ENCODE data around the gene MIER2. TPM values are rescaled to one million over a fixed set of nuclear protein-coding genes. Genes with fewer than 3 reads are reported as not detected.

MIER2 gene
- polyA plus RNA-seq, result 0.18 and 3.4 TPM in 2 replicates

GRCh38 chr19:344625-345319 is at the start of gene MIER2:
MIER2 (minus strand) TSS chr19:344796; CDS start chr19:344782, 14 bp downstream.

DNA sequence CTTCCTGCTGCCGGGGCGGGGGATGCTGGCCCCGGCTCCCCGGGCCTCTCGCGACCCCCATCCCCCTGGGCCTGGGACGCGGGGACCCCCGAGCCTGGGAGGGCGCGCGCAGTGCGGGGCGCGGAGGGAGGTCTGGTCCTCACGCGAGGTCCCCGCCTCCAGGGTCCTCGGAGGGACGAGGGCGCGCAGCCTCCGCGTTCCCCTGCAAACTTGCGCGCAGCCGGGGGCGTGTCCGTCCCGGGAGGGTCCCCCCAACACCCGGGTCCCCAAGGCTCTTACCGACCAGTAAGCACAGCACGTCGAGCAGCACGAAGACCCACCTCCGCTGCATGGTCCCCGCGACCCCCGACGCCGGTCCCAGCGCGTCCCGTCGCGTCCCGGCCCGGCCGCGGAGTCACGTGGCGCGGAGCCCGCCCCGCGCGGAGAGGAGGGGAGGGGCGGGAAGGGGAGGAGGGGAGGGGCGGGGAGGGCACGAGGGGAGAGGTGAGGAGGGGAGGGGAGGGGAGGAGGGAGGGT is 53.5 kb downstream of the MIER2 start, which contains the start of gene PLPP2:
TSS of gene PLPP2 (minus strand) at position 398 of the 516 bp plus-strand sequence. CDS start at position 331, 67 bp downstream.

Other genes starting within 250 kb of the MIER2 start
- not detected in 2 replicates for gene OR4F17, start 237.7 kb downstream of the MIER2 start, polyA plus RNA-seq
- not detected in 2 replicates for gene PLPP2, start 53.4 kb downstream of the MIER2 start, polyA plus RNA-seq
- gene C2CD4C, start 64.4 kb upstream of the MIER2 start, polyA plus RNA-seq, result 0.08 TPM in 1 of 2 replicates, not detected in the other
- gene SHC2, start 116.2 kb upstream of the MIER2 start, polyA plus RNA-seq, result 1.2 TPM in 1 of 2 replicates, not detected in the other
- gene MADCAM1, start 151.7 kb upstream of the MIER2 start, polyA plus RNA-seq, result not detected in 2 replicates
- not detected in 2 replicates for gene TPGS1, start 162.7 kb upstream of the MIER2 start, polyA plus RNA-seq
- 0.77 and 2.1 TPM in 2 replicates for gene CDC34, start 187.0 kb upstream of the MIER2 start, polyA plus RNA-seq
- not detected in 2 replicates for gene GZMM, start 199.3 kb upstream of the MIER2 start, polyA plus RNA-seq
- 83.4 and 114 TPM in 2 replicates for gene BSG, start 227.8 kb upstream of the MIER2 start, polyA plus RNA-seq
- gene HCN2, start 245.1 kb upstream of the MIER2 start, polyA plus RNA-seq, result 0.38 TPM in 1 of 2 replicates, not detected in the other

Data from Purkinje cell (primary cell).